Measurements from ENCODE around the gene GPAT2.
A peak's percentile ranks its signal among the peaks of the same experiment; 100 is the strongest.
"Not testable (repeated sequence)": the region's sequence is repeated elsewhere in the genome, so short reads cannot be mapped to it uniquely, and the experiment has no call there.

The GPAT2 gene

DNA sequence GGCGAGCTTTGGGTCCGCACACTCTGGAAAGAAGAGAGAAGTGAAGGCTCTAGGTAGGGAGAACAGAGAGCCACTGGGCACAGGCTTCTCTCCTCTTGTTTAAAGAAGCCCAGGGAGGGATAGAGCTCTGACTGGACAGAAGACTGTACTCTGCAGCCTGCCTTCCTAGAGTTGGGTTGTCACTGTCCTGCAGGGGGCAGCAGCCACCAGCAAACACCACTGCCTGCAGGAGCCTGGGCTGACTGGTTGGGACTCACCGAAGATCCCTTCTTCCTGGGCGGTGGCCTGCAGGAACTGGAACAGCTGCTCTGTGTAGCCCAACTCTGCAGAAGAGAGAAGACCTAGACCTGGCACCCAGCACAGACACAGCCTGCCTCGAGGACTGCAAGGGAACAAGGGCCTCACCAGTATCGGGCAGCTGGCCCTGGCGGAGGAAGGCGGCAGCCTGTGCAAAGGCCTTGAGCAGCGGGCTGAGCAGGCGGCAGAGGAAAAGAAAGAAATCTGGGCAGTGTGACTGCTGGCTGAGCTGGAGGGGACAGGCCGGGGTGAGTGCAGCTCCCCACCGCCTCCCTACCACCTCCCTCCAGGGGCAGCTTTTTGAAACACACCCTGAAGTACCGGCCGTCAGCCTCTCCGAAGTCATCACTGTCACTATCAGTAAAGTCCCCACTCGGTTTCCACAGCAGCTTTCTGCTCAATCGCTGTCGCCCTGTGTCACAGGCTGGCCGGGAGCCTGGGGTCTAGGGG lies 11.8 kb downstream of the GPAT2 start:
- DNase-seq (ENCODE audit: low read depth), result peak; percentile 47

DNA sequence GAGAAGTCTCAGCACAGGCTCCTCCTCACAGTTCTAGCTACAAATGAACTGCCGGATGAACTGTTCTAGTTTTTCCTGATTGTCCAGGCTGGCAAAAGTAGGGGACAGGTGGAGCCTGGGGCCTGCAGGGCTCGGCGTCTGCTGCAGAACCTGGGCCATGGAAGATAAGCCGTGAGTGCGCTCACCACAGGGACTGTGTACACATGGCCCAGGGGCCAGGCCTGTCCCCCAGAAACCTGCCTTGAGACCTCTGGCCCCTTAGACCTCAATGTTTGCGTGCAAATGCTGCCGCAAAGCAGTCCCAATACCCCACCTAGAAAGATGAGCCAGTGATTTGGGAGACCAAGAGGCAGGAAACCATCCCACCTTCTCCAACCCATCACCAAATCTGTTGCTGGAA lies 12.6 kb downstream of the GPAT2 start:
- not testable (repeated sequence) for DNase-seq (ENCODE audit: low read depth)

DNA sequence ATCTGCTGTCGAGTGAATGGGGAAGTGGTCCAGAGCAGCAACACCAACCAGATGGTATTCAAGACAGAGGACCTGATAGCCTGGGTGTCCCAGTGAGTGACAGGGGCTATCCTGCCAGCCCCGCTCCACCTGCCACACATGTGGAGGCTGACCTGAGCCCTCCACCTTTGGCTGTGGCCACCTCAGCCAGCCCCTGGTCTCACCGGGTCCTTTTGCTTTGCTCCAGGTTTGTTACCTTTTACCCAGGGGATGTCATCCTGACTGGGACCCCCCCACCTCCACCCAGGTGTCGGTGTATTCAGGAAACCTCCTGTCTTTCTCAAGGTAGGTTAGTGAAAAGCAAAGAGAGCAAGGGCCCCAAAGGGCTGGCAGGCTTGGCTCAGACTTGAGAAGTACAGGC lies 13.6 kb downstream of the GPAT2 start:
- not testable (repeated sequence) for DNase-seq (ENCODE audit: low read depth)

DNA sequence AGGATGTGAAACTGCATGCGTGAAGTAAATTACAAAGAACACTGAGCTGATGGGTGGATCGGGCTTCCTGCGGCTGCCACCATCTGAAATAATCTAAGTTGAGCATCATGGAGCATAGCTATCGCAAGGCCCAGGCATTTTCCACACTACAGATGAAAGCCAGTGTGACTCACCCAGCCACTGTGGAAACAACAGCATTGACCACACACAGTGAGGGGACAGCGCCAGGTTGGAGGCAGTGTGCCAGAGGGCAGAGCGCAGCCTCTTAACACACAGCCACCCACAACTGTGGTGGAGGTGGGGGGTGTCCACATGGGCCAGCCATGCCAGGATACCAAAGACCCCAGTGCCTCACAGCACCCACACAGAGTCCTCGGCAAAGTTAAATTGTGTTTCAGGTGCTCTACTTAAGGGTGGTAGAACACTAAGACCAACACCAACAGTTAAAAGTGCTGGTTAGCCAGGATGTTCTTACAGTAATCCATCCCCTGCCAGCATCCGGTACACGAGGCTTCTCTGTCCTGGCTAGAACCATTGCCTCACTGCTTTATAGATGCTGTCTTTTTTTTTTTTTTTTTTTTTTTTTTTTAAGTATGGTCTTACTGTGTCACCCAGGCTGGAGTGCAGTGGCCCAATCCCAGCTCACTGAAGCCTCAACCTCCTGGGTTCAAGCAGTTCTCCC lies 14.7 kb downstream of the GPAT2 start:
- DNase-seq (ENCODE audit: low read depth), result not testable (repeated sequence)

DNA sequence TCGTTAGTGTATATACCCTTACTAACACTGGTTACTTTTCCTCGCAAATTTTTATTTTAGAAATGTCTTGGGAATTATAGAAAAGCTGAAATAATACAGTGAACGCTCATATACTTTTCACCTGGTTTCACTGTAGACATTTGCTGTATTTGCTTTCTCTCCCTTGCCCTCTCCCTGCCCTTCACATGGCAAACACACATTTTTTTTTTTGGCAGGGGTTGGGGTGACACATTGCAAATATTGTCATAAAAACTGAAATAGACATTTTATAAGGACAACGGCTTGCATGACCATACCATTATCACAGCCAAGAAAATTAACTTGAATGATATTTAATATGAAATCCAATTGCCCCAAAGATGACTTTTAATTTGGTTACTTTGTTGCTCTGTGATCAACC lies 18.4 kb downstream of the GPAT2 start:
- not testable (repeated sequence) for DNase-seq (ENCODE audit: low read depth)

DNA sequence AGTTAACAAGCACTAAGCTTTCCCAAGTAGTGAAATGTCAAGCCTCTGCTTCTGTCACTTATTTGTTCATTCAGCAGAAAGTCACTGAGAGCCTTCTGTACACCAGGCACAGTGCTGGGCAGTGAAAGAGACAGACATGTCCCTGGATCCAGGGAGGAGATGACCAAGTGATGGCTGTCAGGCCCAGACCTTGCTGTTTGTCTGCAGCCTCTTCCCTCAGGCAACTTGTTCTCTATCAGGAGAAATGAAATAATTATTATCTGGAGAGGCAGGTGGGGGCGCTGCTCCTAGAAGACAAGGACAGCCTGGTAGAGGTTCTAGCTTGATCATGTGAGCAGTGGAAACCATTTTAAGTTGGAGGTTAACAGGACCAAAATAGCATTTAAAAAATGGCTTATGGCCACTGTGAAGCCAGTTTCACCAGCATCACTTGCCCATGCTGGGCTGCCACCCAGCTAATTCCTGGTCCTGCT lies 21.9 kb downstream of the GPAT2 start:
- DNase-seq (ENCODE audit: low read depth), result not testable (repeated sequence)

DNA sequence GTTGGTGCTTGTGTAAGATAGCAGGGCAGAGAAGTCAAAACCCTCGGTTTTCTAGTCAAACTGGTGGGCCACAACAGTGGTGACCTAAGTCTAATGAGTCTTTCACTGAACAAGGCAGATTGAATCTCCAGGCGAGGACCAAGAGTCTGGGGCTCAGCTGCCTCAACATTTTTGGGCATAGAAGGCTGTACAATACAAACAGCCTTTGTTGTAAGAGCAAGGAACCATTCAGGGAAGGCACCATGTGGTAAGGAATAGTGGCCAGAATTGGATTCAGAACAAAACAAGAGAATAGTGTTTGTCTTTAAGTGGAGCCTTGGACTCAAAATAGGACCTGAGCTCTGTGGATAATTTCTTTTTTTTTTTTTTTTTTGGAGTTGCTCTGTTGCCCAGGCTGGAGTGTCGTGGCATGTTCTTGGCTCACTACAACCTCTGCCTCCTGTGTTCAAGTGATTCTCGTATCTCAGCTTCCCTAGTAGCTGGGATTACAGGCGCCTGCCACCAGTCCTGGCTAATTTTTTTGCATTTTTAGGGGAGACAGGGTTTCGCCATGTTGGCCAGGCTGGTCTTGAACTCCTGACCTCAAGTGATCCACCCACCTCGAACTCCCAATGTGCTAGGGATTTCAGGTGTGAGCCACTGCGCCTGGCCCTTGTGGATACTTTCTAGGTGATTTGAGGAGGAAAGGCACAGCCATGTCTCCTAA lies 22.5 kb downstream of the GPAT2 start:
- DNase-seq (ENCODE audit: low read depth), result not testable (repeated sequence)

DNA sequence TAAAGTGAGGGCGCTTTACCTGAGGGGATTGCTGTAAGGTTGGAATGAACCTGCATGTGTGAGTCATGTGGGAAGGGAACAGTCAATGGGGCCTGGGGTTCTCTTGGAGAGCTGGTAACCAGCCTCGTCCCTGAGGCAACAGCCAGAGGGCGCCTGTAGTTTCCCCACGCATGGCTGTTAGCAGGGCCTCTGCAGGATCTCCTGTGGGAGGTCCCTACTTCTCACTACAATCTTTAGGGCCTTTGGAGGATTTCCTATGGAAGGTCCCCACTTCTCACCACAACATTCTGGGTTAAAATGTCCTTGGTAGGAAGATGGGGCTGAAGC lies 23.6 kb downstream of the GPAT2 start:
- DNase-seq (ENCODE audit: low read depth), result not testable (repeated sequence)

DNA sequence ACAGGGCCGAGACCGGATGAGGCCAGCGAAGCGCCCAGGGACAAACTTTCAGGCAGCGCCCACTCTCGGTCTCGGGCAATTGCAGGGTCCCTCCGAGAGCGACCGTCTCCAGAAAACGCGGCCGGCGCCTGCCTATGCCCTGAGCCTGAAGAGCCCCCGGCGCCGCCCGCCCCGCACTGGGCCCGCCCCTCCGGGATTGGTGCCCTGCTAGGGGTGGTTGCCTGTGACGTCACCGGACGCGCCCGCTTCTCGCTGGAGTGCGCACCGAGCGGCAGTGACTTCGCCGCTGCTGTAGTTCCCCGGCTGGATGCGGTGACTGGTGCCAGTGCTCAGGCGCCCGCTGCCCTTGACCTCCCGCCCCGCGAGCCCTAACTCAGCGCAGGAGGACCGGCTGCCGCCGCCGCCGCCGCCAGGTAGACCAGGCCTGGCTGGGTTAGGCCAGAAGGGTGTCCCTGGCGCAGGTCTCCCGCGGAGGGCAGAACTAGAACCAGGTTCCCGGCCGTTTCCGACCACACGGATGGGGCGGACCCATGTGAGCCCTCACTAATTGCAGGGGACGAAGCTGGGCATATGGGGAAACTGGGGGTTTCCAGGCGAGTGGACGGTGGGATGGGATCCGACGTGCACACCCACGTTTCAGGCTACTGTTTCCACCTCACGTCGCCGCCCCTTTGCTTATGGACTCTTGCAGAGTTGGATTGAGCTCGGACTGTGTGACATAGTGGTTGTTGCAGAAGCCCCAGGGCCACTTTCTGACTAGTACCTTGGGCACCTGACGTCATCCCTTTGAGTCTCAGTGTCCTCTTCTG lies 24.2 kb downstream of the GPAT2 start:
- DNase-seq (ENCODE audit: low read depth), result not testable (repeated sequence)

DNA sequence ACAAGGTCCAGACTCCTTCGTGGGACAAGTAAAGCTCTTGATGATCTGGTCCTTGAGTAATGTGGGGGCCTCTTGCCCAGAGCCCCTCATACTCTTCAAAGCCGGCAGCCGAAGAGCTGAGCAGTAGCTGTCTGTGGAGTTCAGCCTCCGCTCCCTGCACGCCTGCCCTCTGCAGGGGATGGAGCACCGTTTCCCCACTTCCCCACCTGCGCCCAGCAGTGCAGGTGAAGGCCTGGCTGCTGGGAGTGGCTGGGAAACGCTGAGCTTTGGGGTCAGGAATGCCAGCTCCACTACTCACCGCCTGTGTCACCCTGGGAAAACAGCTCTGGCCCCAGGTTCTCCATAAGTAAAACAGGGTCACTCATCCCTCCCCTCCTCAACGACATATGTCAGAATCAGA lies 24.9 kb downstream of the GPAT2 start:
- DNase-seq (ENCODE audit: low read depth), result not testable (repeated sequence)

DNA sequence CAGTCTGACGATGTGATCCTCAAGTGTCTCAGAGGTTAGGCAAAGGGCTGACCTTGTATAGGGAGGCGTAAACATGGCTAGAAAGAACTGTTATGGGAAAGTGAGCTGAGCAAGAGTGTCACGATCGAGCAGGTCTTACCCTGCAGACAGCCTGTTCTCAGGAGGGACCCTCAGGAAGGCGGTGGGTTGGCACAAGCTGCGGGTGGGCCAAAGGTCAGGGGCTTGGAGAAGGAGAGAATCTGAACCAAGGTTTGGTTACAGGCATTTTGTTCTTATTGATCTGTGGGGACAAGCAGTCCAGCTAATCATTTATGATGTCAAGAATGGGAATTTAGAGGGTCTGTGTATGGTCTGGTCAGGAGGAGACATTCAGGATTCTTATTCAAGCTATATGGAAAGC lies 26.7 kb downstream of the GPAT2 start:
- not testable (repeated sequence) for DNase-seq (ENCODE audit: low read depth)

DNA sequence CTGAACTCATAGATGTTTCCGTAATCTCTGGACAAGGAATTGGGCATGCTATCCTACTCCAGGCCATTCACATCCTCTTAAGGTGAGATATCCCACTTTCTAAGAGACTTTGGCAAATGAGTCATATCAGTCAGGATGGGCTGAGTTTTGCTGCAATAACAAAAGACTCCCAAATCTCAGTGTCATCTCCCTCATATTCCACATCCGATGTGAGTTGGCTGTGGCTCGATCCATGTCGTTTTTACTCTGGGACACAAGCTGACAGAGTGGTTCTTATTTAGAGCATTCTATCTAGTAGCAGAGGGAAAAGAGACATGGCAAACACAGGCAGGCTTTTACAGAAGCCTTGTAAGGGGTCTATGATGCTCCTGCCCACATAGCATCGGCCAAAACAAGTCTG lies 28.5 kb downstream of the GPAT2 start:
- not testable (repeated sequence) for DNase-seq (ENCODE audit: low read depth)

DNA sequence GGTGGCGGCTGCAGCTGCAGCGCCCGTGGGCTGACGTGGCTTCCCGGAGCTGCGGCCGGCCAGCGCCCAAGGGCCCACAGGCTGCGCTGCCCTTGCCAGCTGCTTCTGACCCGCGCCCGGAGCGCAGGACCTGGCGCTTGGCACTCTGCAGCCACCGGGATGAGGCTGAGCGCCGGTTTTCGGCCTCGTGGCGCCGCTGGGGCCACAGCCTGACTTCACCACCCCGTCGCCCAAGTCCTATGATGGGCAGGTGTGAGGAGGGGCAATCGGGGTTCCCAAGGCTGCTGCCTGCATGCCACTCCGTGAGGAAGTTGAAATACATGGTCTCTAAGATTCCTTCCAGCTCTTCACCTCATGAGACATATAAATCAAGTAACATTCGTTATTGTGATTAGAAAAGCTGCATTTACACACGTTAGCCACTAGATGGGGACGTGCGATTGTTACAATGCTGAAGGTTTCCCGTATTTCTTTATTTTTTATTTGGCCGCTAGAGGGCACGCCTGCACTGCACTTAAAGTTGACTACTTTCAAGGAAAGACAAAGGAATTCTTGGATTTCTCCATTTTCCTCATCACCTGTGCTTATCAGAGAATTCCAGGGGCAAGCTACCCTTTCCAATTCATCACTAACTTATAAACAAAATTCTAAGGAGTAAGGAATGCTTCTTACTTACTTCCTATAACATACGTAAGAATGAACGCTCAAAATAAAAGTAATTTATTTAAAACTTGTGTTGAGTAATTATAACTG lies 42.0 kb downstream of the GPAT2 start:
- peak; percentile 14 for DNase-seq (ENCODE audit: low read depth)

DNA sequence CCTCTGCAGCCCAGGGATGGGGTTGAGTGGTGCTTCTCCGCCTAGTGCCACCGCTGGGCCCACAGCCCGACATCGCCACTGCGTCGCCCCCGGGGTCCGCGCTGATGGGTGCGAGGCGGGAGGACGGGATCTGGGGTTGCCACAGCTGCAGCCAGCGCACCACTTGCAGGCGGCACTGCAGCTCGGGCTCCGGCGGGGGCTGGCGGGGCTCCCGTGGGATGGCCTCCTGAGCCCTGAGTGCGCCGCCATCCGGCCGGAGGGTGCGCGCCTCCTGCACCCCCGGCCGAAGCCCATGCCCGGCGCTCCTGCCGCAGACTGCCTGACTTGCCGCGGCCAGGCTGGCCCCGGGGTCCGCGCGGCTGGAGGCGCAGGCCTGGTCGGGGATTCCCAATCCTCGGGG lies 42.6 kb downstream of the GPAT2 start:
- not testable (repeated sequence) for DNase-seq (ENCODE audit: low read depth)

DNA sequence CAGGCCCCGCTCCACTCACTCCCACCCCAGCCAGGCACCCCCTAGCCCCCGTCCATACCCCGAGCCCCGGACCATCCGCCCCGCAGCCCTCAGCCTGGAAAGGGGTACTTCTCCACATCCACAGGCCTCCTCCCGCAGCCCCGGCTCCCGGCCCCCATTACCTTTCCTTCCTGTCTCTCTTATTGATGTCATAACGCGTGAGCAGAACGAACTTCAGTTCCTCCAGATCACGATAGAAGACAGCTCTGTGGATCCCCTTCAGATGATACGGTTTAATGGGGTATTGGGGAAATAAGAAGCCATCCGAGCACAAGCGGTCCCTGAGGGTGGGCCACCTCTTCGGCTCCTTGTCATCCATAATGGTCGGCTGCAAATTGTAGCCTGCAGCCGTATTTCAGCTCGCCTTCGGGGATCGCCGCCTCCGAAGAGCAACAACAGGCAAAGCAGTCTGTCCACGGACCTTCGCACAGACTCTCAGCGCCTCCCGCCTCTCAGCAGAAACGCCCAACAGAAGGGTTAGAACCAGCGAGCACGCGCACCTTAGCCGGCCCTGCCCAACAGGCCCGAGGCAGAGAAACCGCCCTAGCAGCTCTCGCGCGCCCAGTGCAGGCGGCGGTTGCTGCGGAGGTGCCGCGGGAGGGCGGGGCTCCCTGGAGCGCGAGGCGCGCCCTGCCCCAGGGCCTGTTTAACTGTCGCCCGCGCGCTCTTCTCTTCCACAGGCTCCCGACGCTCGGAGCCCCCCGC lies 43.2 kb downstream of the GPAT2 start, which contains the start of gene ANKRD36C:
Gene ANKRD36C (minus strand): TSS at position 474 of the 744 bp plus-strand sequence. CDS start 116 bp downstream, at position 358.
- peak; percentile 5 for DNase-seq (ENCODE audit: low read depth)

DNA sequence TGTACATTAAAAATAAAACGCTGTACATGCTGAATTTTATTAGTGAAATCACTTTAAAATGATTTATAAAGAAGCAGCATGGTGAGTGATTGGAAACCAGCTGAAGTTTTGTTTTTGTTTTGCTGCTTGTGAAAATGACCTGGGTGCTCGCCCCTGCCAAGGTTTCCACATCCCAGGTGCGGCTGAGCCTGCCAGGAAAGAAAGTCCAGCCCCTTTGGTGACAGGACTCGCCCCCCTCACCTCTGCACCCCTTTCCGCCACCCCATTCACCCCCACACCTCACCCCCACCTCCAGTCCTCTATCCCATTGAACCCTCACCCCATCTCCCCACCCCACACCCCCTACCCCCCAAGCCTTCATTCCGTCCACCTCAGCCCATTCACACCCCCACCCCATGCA lies 43.8 kb downstream of the GPAT2 start:
- not testable (repeated sequence) for DNase-seq (ENCODE audit: low read depth)

Measured in GM04504 (cell line).